ENCODE measurements around the gene PEX14.

PEX14 gene

GRCh38 chr1:10592373-10592772, 117.6 kb downstream of the PEX14 start:
- TF ChIP-seq EZH2phosphoT487 (conservative IDR thresholded peaks at IDR 0.05; ENCODE audit: low read length) (no peak), CTCF (IDR thresholded peaks at IDR 0.05; ENCODE audit: insufficient read depth, low read length, poor library complexity, severe bottlenecking) (no peak)
- H3K79me2 ChIP-seq (ENCODE audit: insufficient read depth, low read length), result no peaks in the 10 kb centered on the region
- no peak overlapping the region for H2AFZ ChIP-seq (ENCODE audit: low read depth, low read length, severe bottlenecking)

GRCh38 chr1:10593750-10594149, 119.0 kb downstream of the PEX14 start:
- Histone ChIP-seq H4K20me1 (ENCODE audit: low read depth, low read length) (no peaks in the 10 kb centered on the region), H2AFZ (ENCODE audit: low read depth, low read length, severe bottlenecking) (no peak overlapping the region), H3K27ac (ENCODE audit: low read depth, low read length) (no peak overlapping the region), H3K4me3 (ENCODE audit: insufficient read depth, low read length, poor library complexity, severe bottlenecking) (no peak overlapping the region), H3F3A (ENCODE audit: insufficient read depth) (no peaks in the 10 kb centered on the region), H3K79me2 (ENCODE audit: insufficient read depth, low read length) (no peaks in the 10 kb centered on the region), H3K36me3 (ENCODE audit: low read length) (no peaks in the 10 kb centered on the region), H3K9me3 (ENCODE audit: insufficient read depth, low read length) (no peaks in the 10 kb centered on the region), H3K27me3 (ENCODE audit: low read length) (no peaks in the 10 kb centered on the region), H3K9me2 (replicated peaks; ENCODE audit: insufficient read depth, low read length) (no peaks in the 10 kb centered on the region), H3K4me2 (ENCODE audit: low read depth, low read length, poor library complexity, severe bottlenecking) (no peak overlapping the region), H3K9ac (ENCODE audit: low read length) (no peak overlapping the region)
- TF ChIP-seq EZH2phosphoT487 (conservative IDR thresholded peaks at IDR 0.05; ENCODE audit: low read length) (no peak), CTCF (IDR thresholded peaks at IDR 0.05; ENCODE audit: insufficient read depth, low read length, poor library complexity, severe bottlenecking) (no peak)

More at GRCh38 chr1:10592373-10592772, 117.6 kb downstream of the PEX14 start:
- no peaks in the 10 kb centered on the region for H3K9me2 ChIP-seq (replicated peaks; ENCODE audit: insufficient read depth, low read length)
- no peaks in the 10 kb centered on the region for H3K9me3 ChIP-seq (ENCODE audit: insufficient read depth, low read length)
- no peak overlapping the region for H3K27ac ChIP-seq (ENCODE audit: low read depth, low read length)
- no peaks in the 10 kb centered on the region for H3K36me3 ChIP-seq (ENCODE audit: low read length)
- H3K27me3 ChIP-seq (ENCODE audit: low read length), result no peaks in the 10 kb centered on the region
- H3K9ac ChIP-seq (ENCODE audit: low read length), result no peak overlapping the region
- no peaks in the 10 kb centered on the region for H4K20me1 ChIP-seq (ENCODE audit: low read depth, low read length)
- H3K4me2 ChIP-seq (ENCODE audit: low read depth, low read length, poor library complexity, severe bottlenecking), result no peak overlapping the region
- H3F3A ChIP-seq (ENCODE audit: insufficient read depth), result no peaks in the 10 kb centered on the region
- H3K4me3 ChIP-seq (ENCODE audit: insufficient read depth, low read length, poor library complexity, severe bottlenecking), result no peak overlapping the region

GRCh38 chr1:10594595-10595223, 120.0 kb downstream of the PEX14 start:
- H3K27ac ChIP-seq (ENCODE audit: low read depth, low read length), result no peak overlapping the region
- H3K9me2 ChIP-seq (replicated peaks; ENCODE audit: insufficient read depth, low read length), result no peaks in the 10 kb centered on the region
- no peak overlapping the region for H2AFZ ChIP-seq (ENCODE audit: low read depth, low read length, severe bottlenecking)
- no peaks in the 10 kb centered on the region for H3K9me3 ChIP-seq (ENCODE audit: insufficient read depth, low read length)
- no peaks in the 10 kb centered on the region for H3K36me3 ChIP-seq (ENCODE audit: low read length)
- no peak overlapping the region for H3K4me3 ChIP-seq (ENCODE audit: insufficient read depth, low read length, poor library complexity, severe bottlenecking)
- H3K79me2 ChIP-seq (ENCODE audit: insufficient read depth, low read length), result no peaks in the 10 kb centered on the region
- H3F3A ChIP-seq (ENCODE audit: insufficient read depth), result no peaks in the 10 kb centered on the region
- no peaks in the 10 kb centered on the region for H3K27me3 ChIP-seq (ENCODE audit: low read length)
- no peaks in the 10 kb centered on the region for H4K20me1 ChIP-seq (ENCODE audit: low read depth, low read length)
- H3K9ac ChIP-seq (ENCODE audit: low read length), result no peak overlapping the region
- TF ChIP-seq CTCF (IDR thresholded peaks at IDR 0.05; ENCODE audit: insufficient read depth, low read length, poor library complexity, severe bottlenecking), result no peak
- H3K4me2 ChIP-seq (ENCODE audit: low read depth, low read length, poor library complexity, severe bottlenecking), result no peak overlapping the region
